OCI-LY3 (cell line): ENCODE data around the gene FMN1.

ENCODE experiments used
- EZH2phosphoT487 ChIP-seq: fragments of 200-600 bp; shearing (Covaris generic); IDR thresholded peaks from 2 replicates; pipeline ENCODE4 v1.6.1; 2018; ENCODE audit warnings: antibody characterized with exemption, mixed run types, low read depth
- TF ChIP-seq, protein P1 (sequence below): fragments of 200-600, 300-600 bp; sonication (generic); IDR thresholded peaks from 2 replicates; pipeline ENCODE4 v1.5.1; 2014; ENCODE audit warnings: antibody characterized with exemption, low read length, low read depth

DNA sequence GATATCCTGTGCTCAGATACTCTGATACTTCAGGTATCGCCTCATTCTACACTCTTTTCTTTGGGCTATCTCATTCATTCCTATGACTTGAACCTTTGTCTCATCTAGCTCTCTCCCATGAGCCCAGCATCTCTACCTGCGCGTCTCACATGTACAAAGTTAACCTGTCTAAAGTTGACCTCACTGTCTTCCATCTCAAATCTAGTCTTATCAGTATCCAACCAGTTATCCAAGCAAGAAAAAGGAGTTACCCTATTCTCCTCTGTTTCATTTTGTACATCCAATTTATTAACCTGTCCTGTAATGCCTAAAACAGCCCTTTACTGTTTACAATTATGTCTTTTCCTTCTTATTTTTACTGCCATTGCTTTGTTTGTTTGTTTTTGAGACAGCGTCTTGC, 342.5 kb downstream of the FMN1 start:
- TF ChIP-seq, protein P1, sequence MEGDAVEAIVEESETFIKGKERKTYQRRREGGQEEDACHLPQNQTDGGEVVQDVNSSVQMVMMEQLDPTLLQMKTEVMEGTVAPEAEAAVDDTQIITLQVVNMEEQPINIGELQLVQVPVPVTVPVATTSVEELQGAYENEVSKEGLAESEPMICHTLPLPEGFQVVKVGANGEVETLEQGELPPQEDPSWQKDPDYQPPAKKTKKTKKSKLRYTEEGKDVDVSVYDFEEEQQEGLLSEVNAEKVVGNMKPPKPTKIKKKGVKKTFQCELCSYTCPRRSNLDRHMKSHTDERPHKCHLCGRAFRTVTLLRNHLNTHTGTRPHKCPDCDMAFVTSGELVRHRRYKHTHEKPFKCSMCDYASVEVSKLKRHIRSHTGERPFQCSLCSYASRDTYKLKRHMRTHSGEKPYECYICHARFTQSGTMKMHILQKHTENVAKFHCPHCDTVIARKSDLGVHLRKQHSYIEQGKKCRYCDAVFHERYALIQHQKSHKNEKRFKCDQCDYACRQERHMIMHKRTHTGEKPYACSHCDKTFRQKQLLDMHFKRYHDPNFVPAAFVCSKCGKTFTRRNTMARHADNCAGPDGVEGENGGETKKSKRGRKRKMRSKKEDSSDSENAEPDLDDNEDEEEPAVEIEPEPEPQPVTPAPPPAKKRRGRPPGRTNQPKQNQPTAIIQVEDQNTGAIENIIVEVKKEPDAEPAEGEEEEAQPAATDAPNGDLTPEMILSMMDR, result no peak
- TF ChIP-seq EZH2phosphoT487, result no peak
